NCI-H524 (cell line): ENCODE data around the gene ZNF296.
A peak's percentile ranks its signal among the peaks of the same experiment; 100 is the strongest.

Experiments
- DNase-seq, 2 experiments: peaks; one replicate each; lab custom pipeline; 2025; lab: John Stamatoyannopoulos, UW

The ZNF296 gene

GRCh38 chr19:45082170-45082569 is 5.9 kb upstream of the ZNF296 start:
- DNase-seq = no peak

- DNase-seq = no peak
These were observed 3.7 kb upstream of the ZNF296 start for GRCh38 chr19:45079911-45080370.

DNA sequence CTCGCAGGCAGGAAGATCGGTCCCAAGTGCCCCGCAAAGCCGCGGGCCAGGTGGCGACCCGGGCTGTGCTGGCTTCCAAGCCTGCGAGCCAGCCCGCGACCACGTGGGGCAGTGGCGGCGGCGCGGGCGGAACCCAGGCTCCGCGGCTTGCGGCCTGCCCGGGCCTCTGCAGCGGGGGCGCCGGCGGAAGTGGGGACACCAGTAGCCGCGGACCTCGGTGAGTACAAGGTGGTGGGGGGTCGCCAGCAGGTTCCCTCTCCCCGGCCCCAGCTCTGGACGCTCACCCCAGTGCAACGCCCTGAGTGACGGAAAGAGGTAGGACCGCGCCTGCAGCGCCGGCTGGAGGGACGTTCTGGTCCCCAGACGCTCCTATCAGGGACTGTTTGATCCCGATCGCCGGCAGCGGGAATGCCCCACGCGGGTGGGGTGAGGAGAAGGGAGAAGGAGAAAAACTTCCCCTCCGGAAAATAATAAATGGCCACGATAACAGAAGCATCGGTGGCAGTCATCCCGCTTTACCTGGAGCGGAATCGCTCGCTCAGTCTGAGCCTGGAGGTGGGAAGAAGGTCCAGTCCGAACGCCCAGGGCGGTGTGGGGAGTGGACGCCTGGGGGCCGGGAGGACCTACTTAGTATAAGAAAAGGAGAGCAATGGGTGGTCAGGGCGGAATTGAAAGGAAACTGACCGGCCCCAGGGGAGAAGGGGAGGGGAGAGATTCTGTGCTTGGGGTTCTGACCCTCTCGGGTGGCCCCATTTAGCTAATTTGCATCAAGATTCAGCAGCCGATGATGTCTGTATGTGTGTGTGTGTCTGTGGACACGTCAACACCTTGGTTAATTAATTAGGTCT is 3.0 kb upstream of the ZNF296 start, which contains the start of gene GEMIN7:
TSS of gene GEMIN7 (plus strand) at position 198 of the 848 bp plus-strand sequence. CDS start 10,855 bp downstream, outside the sequence.
- DNase-seq = peak; percentile 64 to 73

GRCh38 chr19:45078390-45079062 is 2.2 kb upstream of the ZNF296 start:
- DNase-seq = no peak

GRCh38 chr19:45076851-45077730 is 813 bp upstream of the ZNF296 start:
- DNase-seq = peak in 1 of 2 experiments; percentile 45

DNA sequence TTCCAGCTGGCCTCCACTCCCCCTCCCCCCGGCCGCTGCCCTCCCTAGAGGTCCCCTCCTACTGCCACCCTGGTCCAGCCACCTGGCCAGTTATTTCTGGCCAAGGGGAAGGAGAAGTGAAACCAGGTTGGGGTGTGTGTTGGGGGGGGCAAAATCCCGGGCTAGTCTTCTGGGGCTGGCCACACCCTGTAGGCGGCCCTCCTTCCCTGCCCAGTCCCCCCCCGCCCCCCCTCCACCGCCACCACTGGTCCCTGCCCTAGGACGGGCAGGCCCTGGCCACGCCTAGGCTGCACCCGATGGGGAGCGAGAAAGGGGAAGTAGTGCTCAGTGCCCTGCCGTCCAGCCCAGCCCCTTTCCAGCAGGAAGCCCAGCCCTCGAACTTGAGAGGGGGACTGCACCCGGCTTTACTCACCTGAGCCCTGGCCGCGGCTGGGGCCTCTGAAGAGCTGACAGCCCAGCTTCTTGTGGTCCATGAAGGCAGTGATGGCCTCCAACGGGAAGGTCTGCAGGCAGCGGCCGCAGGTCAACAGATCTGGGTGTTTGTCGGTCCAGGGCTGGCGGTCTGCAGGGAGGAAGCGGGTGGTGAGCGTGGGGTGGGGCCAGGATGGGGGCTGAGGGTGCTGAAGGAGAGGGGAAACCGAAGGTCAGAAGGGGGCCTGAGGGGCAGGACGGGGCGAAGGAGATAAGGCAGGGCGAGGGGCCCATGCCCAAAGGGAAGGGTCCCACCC is 813 bp downstream of the ZNF296 start:
- DNase-seq = peak; percentile 34 to 60

DNA sequence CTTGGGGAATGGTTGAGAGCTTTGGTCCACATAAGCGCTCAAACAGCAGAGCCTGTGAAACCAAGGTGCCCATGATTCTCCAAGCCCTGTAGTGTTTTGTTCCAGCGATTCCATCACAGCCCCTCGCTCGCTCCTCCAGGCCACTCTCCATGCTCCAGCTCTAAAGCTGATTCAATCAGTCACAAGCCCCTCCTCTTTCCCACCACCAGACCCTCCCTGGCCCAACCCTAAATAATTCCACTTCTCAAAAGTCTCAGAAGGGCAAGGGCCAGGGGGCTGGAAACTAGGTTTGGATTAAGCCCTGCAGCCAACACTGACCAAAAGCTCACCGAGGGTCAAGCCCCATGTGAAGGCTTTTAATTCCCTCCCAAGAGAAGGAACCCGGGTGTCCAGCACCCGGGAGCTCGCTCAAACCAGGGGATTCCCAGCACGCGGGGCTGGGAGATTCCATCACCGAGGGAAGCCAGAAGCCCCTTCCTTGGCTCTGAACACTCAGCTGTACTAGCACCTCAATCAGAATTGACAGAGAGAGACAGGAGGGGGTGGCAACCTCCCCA is 1.5 kb downstream of the ZNF296 start:
- no peak for DNase-seq

GRCh38 chr19:45071969-45072790 is 4.1 kb downstream of the ZNF296 start:
- no peak for DNase-seq

GRCh38 chr19:45071545-45071938 is 4.7 kb downstream of the ZNF296 start:
- no peak for DNase-seq

- DNase-seq = no peak
These were observed 5.3 kb downstream of the ZNF296 start for GRCh38 chr19:45070861-45071544.

- DNase-seq = no peak
These were observed 6.1 kb downstream of the ZNF296 start for GRCh38 chr19:45070214-45070613.

GRCh38 chr19:45069056-45069455 is 7.2 kb downstream of the ZNF296 start:
- no peak for DNase-seq

GRCh38 chr19:45068041-45068440 is 8.2 kb downstream of the ZNF296 start:
- no peak for DNase-seq

DNA sequence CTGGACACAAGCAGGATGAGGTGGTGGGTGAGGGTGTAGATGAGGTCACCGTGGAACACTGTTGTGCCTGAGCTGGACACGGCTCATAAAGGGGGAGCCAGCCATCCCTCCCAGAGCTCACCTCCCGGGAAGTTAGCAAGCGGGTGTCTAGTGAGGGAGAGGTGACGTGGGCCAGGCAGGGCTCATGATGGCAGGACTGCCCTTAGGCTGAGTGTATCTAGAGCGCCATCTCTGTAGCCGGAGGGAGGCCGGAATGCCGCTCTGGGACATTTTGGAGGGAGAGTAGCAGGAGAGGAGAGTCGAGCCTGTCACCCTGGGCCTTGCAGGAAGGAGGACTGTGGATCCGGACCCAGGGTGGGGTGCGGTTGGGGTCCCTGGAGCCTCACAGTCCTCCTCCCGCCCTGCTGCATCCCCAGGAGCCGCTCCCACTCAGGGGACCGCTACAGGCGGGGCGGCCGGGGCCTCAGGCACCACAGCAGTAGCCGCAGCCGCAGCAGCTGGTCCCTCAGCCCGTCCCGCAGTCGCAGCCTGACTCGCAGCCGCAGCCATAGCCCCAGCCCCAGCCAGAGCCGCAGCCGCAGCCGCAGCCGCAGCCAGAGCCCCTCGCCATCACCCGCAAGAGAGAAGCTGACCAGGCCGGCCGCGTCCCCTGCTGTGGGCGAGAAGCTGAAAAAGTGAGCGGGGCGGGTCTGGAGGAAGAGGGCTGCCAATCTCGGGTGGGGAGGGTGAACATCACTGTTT is 9.2 kb downstream of the ZNF296 start:
- DNase-seq = no peak

GRCh38 chr19:45063851-45064801 is 12.2 kb downstream of the ZNF296 start:
- DNase-seq = no peak

GRCh38 chr19:45061965-45062364 is 14.3 kb downstream of the ZNF296 start:
- DNase-seq = no peak

DNA sequence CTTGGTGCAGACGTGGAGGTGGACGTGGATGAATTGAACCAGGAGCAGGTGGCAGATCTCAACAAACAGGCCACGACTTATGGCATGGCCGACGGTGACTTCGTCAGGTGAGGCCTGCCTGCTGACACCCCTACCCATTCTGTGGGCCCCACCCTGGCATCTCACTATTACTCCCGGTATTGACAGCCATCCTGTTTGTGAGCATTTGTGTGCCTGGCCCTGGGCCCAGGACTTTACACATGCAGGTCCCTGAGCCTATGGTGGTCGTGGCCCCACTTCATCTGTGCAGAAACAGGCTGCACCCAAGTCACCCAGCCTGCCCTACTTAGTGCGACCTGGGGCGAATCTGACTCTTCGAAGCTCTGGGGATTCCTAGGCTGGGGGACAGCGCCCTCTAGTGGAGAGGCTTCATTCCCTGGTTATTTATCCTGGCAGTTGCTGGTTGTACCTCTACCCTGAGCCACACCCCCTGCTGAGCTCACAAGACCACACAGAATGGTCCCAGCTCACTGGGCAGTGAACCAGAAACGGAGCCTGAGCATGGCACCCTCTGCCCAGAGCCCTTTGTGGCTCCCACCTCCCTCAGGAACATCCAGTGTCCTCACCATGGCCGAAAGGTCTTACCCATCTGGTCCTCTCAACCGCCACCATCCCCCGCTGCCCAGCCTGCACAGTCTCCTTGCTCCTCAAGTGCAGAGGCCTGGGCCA is 16.9 kb downstream of the ZNF296 start:
- peak; percentile 27 to 49 for DNase-seq
